Measurements from ENCODE around the gene BHLHE23.

- TF ChIP-seq ZFP30 (CRISPR knock-in tag; IDR thresholded peaks at IDR 0.05) (no peak), CREB5 (CRISPR knock-in tag; IDR thresholded peaks at IDR 0.05; ENCODE audit: low read depth) (no peak), OSR1 (CRISPR knock-in tag; IDR thresholded peaks at IDR 0.05) (no peak), CSDC2 (CRISPR knock-in tag; IDR thresholded peaks at IDR 0.05) (no peak), RARB (CRISPR knock-in tag; IDR thresholded peaks at IDR 0.05) (no peak), ISL1 (CRISPR knock-in tag; IDR thresholded peaks at IDR 0.05) (no peak), ARNTL (CRISPR knock-in tag; IDR thresholded peaks at IDR 0.05; ENCODE audit: borderline replicate concordance, low read depth) (no peak), PATZ1 (CRISPR knock-in tag; IDR thresholded peaks at IDR 0.05; ENCODE audit: borderline replicate concordance) (no peak), ZFP3 (CRISPR knock-in tag; IDR thresholded peaks at IDR 0.05) (no peak), PPARA (CRISPR knock-in tag; IDR thresholded peaks at IDR 0.05; ENCODE audit: borderline replicate concordance) (no peak)
- TF ChIP-seq, protein P1, sequence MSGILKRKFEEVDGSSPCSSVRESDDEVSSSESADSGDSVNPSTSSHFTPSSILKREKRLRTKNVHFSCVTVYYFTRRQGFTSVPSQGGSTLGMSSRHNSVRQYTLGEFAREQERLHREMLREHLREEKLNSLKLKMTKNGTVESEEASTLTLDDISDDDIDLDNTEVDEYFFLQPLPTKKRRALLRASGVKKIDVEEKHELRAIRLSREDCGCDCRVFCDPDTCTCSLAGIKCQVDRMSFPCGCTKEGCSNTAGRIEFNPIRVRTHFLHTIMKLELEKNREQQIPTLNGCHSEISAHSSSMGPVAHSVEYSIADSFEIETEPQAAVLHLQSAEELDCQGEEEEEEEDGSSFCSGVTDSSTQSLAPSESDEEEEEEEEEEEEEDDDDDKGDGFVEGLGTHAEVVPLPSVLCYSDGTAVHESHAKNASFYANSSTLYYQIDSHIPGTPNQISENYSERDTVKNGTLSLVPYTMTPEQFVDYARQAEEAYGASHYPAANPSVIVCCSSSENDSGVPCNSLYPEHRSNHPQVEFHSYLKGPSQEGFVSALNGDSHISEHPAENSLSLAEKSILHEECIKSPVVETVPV (CRISPR knock-in tag; IDR thresholded peaks at IDR 0.05), result no peak
Observed at GRCh38 chr20:62963614-62964397, 43.0 kb downstream of the BHLHE23 start.
